ENCODE results near the gene ELF2.
"Not testable (repeated sequence)": the region's sequence is repeated elsewhere in the genome, so short reads cannot be mapped to it uniquely, and the experiment has no call there.

Gene ELF2

GRCh38 chr4:139020384-139020783, 156.6 kb downstream of the ELF2 start:
- no peak for DNase-seq (ENCODE audit: low spot score)

GRCh38 chr4:139018971-139019758, 157.9 kb downstream of the ELF2 start:
- DNase-seq (ENCODE audit: low spot score) = no peak

DNA sequence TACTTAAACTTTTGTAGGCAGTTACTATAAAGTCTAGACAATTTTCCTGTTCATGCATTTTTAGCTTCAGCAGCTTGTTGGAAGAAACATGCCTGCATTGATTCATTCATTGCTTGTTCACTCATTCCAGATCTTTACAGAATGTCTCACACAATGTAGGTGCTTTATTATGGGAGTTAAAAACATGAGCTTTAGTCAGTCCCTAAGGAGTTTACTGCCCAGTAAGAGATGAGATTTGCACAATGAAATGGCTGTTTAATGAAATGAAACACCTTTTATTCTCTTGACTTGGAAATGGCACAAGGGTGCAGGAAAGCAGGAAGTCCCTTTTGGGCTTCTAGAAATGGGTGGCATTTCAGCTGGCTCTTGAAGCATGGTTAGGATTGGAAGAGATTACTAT, 158.5 kb downstream of the ELF2 start:
- no peak for DNase-seq (ENCODE audit: low spot score)

DNA sequence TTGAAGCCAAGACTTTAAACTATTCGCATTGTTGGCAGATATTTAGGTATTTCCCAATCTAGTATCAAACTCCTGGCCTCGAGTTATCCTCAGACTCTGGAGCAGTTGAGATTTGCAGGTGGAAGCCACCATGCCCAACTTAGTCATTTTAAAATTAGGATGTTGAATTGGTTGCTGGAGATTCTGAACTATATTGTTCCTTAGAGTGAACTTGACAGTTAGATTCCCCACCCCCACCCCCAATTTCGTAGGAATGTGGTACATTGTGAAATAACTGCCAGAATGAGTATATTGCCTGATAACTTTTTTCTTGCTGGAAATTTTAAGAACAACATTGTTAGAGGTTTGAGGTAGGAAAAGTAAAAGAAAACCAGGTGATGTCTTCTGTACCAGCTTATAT, 159.2 kb downstream of the ELF2 start:
- DNase-seq (ENCODE audit: low spot score) = no peak

DNA sequence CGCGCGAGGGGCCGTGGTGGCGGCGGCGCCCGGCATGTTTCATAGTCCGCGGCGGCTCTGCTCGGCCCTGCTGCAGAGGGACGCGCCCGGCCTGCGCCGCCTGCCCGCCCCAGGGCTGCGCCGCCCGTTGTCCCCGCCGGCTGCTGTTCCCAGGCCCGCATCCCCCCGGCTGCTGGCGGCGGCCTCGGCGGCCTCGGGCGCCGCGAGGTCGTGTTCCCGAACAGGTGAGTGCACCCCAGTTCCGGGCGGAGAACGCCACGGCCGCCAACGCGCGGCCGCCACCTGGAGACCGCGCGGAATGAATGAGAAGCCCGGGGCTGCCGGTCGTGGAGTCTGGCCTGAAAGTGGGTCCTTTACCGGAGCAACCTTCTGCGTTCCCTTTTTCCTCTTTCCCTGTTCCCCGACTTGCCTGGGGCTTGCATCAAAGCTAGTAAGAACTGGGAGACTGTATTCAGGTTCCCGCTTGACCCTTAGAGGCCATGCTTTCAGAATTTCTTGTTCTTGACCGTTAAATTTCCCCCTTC, 161.0 kb downstream of the ELF2 start:
- DNase-seq (ENCODE audit: low spot score) = no peak

DNA sequence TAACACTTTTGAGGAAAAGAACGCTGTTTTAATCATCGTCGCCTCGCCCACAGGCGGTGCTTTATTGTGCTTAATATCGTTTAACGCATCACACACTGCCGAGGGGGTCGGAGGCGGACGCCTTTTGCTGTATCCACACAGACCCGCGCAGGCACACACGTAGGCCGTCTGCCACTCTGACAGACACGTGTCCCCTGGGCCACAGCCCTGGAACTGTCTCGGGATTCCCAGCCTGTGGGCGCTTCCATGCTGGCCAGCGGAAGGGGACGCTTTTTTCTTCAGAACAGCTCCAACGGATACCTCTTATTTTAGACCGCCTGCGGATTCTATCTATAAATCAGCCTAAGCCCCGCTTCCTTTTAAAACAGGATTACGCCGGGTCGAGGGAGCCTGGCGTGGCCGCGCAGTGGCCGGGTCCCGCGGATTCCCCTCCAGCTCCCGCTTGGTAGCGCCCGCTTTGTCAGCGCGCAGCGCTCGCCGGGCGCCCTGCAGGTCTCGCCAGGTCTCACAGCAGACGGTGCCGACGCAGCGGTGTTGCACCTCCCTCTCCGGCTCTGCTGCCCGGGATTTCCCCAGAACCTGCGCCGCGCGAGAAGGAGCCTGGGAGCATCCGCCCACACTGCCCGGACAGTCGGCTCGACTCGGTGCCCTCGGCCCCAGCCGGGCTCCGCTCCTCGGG, 161.6 kb downstream of the ELF2 start, which contains the start of gene NOCT:
Gene NOCT (plus strand): TSS at position 513 of the 679 bp plus-strand sequence. CDS start 201 bp downstream, outside the sequence.
- peak; percentile 88 for DNase-seq (ENCODE audit: low spot score)

- DNase-seq (ENCODE audit: low spot score) = no peak
Measured at GRCh38 chr4:139014371-139015268, 162.4 kb downstream of the ELF2 start.

DNA sequence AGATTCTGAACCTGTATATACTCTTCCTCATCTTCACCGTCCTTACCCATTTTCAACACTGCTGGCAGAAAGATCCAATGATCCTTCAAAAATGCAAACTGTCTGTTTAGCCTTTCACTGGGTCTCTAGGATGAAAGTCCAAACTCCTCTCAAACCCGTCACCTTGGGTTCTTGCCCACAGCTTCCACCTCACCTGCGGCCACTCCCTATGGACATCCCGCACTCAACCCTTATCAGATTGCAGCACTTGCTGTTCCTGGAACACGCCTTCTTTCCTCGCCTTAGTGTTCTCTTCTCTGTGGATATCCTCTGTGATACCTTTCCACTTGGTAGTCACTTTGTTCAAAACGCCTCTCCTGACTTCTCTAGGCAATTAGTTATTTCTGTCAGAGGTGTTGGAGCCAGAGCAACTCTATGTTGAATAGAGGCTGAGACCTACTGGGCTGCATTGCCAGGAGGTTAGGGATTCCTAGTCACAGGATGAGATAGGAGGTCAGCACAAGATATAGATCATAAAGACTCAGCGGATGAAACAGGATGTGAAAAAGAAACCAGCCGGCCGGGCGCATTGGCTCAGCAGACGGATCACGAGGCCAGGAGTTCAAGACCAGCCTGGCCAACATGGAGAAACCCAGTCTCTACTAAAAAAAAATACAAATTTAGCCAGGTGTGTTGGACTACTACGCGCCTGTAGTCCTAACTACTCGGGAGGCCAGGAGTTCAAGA, 165.6 kb downstream of the ELF2 start:
- DNase-seq (ENCODE audit: low spot score) = no peak

DNA sequence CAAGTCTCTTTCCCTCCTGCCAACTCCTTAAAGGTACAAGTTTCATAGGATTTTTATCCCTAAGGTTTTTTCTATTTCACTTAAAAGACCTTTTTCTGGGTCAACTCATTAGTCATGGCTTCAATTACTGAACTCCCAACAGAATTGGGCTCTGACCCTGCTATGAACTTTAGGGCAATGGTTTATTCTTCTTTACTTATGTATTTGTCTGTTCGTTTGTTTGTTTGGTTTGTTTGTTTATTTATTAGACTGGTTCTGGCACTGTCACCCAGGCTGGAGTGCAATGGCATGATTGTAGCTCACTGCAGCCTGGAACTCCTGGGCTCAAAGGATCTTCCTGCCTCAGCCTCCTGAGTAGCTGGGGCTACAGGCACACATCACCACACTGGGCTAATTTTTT, 167.3 kb downstream of the ELF2 start:
- no peak for DNase-seq (ENCODE audit: low spot score)

GRCh38 chr4:139008278-139008677, 168.7 kb downstream of the ELF2 start:
- DNase-seq (ENCODE audit: low spot score) = not testable (repeated sequence)

DNA sequence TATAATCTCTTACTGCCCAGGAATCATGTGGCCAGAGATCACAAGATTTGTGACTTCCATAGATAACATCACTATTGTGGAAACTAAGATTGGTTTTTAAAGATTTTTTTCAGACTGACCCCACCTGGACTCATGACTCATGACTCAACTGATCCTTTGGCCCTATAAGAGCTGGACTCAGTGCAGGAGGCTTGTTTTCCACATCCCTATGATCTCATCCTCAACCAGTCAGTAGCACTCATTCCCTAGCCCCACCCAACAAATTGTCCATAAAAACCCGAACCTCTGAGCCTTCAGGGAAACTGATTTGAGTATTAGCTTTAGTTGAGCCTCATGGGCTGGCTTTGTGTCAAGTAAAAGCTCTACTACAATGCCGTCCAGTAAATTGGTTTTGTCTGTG, 169.4 kb downstream of the ELF2 start:
- DNase-seq (ENCODE audit: low spot score) = no peak
